Keratinocyte (primary cell): ENCODE measurements around the gene MSI2. TPM values are rescaled to one million over a fixed set of nuclear protein-coding genes. Genes with fewer than 3 reads are reported as not detected.

Experiments used
- DNase-seq: peaks from one replicate; pipeline ENCODE4 v3.0.0-alpha.2; 2011; ENCODE audit warnings: low read depth, missing footprints, low spot score
- FAIRE-seq: peaks from 2 replicates; lab custom pipeline; 2011; peaks lifted over from hg19 to GRCh38; lab: Jason Lieb, UNC
- H2AFZ ChIP-seq: 2 replicates; pipeline ENCODE4 v1.6.0; 2012; ENCODE audit warnings: low read length, control low read depth, inconsistent platforms; ENCODE audit not compliant: control insufficient read depth
- H3K27ac ChIP-seq: 2 replicates; pipeline ENCODE4 v1.5.1; 2011; ENCODE audit warnings: low read length; ENCODE audit not compliant: control insufficient read depth, insufficient read depth
- H3K27me3 ChIP-seq: 3 replicates; pipeline ENCODE4 v1.6.0; 2011; ENCODE audit warnings: low read length; ENCODE audit not compliant: control insufficient read depth, insufficient read depth; ENCODE audit errors: extremely low read depth
- H3K36me3 ChIP-seq, 2 experiments: 2 replicates in 1 of 2; 3 replicates in 1 of 2; pipeline ENCODE4 v1.5.1; 2011; ENCODE audit warnings: low read length in 2 of 2, mild to moderate bottlenecking in 1 of 2; ENCODE audit not compliant: control insufficient read depth in 2 of 2, insufficient read depth in 2 of 2; ENCODE audit errors: extremely low read depth in 1 of 2
- H3K4me1 ChIP-seq: 3 replicates; pipeline ENCODE4 v1.5.1; 2011; ENCODE audit warnings: low read length; ENCODE audit not compliant: control insufficient read depth, insufficient read depth; ENCODE audit errors: extremely low read depth
- H3K4me2 ChIP-seq: 3 replicates; pipeline ENCODE4 v1.6.0; 2011; ENCODE audit warnings: low read depth, low read length; ENCODE audit not compliant: control insufficient read depth, insufficient read depth; ENCODE audit errors: extremely low read depth
- H3K4me3 ChIP-seq, 3 experiments: fragments of 200-600 bp in 1 of 3; sonication (generic) in 1 of 3; 2 replicates in 2 of 3; 3 replicates in 1 of 3; pipeline ENCODE4 v1.5.1; 2011 to 2016; ENCODE audit warnings: low read length in 3 of 3, mild to moderate bottlenecking in 3 of 3, control low read depth in 2 of 3, inconsistent platforms in 1 of 3, low read depth in 1 of 3, mixed read lengths in 1 of 3, mixed run types in 1 of 3, moderate library complexity in 1 of 3; ENCODE audit not compliant: control insufficient read depth in 2 of 3, insufficient read depth in 2 of 3; ENCODE audit errors: extremely low read depth in 1 of 3
- H3K79me2 ChIP-seq: 2 replicates; pipeline ENCODE4 v1.6.0; 2012; ENCODE audit warnings: low read length; ENCODE audit not compliant: control insufficient read depth, insufficient read depth
- H3K9ac ChIP-seq: 3 replicates; pipeline ENCODE4 v1.6.0; 2011; ENCODE audit warnings: low read length; ENCODE audit not compliant: control insufficient read depth, insufficient read depth; ENCODE audit errors: extremely low read depth
- H3K9me1 ChIP-seq: 3 replicates; pipeline ENCODE4 v1.6.0; 2011; ENCODE audit warnings: low read length; ENCODE audit not compliant: control insufficient read depth, insufficient read depth; ENCODE audit errors: extremely low read depth
- H3K9me3 ChIP-seq: 2 replicates; pipeline ENCODE4 v1.5.1; 2012; ENCODE audit warnings: low read depth, low read length; ENCODE audit not compliant: control insufficient read depth
- H4K20me1 ChIP-seq: 3 replicates; pipeline ENCODE4 v1.6.0; 2011; ENCODE audit warnings: low read length; ENCODE audit not compliant: control insufficient read depth, insufficient read depth; ENCODE audit errors: extremely low read depth
- CTCF ChIP-seq, 3 experiments: IDR thresholded peaks in 1 of 3; conservative IDR thresholded peaks in 1 of 3; optimal IDR thresholded peaks in 1 of 3; 2 replicates in 2 of 3; 3 replicates in 1 of 3; pipeline versions ENCODE3 to v1.5.1; 2011; ENCODE audit warnings: low read length in 3 of 3, mild to moderate bottlenecking in 3 of 3, moderate library complexity in 2 of 3, control low read depth in 1 of 3, inconsistent platforms in 1 of 3; ENCODE audit not compliant: insufficient read depth in 2 of 3; ENCODE audit errors: extremely low read depth in 1 of 3
- EZH2 ChIP-seq: IDR thresholded peaks from one replicate; pipeline ENCODE4 v1.6.1; 2012; ENCODE audit warnings: inconsistent platforms, mild to moderate bottlenecking, low read length, moderate library complexity
- dilution Hi-C: fragments of 300-500 bp; cut with MboI; formaldehyde crosslinking; loops from one replicate; pipeline ENCODE4 v1.7.0; 2020; ENCODE audit warnings: low sequenced_read_pairs; ENCODE audit not compliant: extremely low pct_ligation_motif_present
- polyA plus RNA-seq, 5 experiments: library from polyadenylated mRNA; depleted of rRNA in 3 of 5; stranded (reverse) in 3 of 5; stranded (forward) in 1 of 5; unstranded in 1 of 5; fragments of >200 nt; gene quantifications; 1 replicate in 1 of 5; 2 replicates in 3 of 5; 3 replicates in 1 of 5; pipeline versions ENCODE4 v1.2.1 to v1.2.3, GENCODE V29; 2011 to 2012; ENCODE audit warnings: missing spikeins in 2 of 5, low read depth in 1 of 5, low replicate concordance in 1 of 5

Gene MSI2
- polyA plus RNA-seq, 1 donor (not counting 4 experiments of a cell fraction or from before 2014, with no cell fraction given) = 22.3 TPM

- Histone ChIP-seq H3K9me3 (no peaks in the 10 kb centered on the region), H3K79me2 (no peaks in the 10 kb centered on the region), H3K4me2 (no peak overlapping the region), H3K4me3 (no peak overlapping the region), H3K4me1 (peaks cover 10% of the 10 kb centered on the region), H2AFZ (no peak overlapping the region), H3K27me3 (no peaks in the 10 kb centered on the region), H3K27ac (no peak overlapping the region), H3K9me1 (peaks cover 3% of the 10 kb centered on the region), H4K20me1 (no peaks in the 10 kb centered on the region), H3K9ac (no peak overlapping the region), H3K36me3 (no peaks in the 10 kb centered on the region)
- dilution Hi-C loops = no loop called here
- no peak for TF ChIP-seq CTCF (optimal IDR thresholded peaks at IDR 0.05 in 1 of 3, IDR thresholded peaks at IDR 0.05 in 1 of 3, conservative IDR thresholded peaks at IDR 0.05 in 1 of 3; ENCODE audit: extremely low read depth in 1 of 3, insufficient read depth in 2 of 3, low read length in 3 of 3)
- no peak for TF ChIP-seq EZH2
- FAIRE-seq = no peak
- DNase-seq = no peak
Observed at GRCh38 chr17:57609878-57610270, 353.6 kb downstream of the MSI2 start.

- Histone ChIP-seq H3K27ac (no peak overlapping the region), H3K4me2 (no peak overlapping the region), H3K36me3 (peaks cover 0 to 4% of the 10 kb centered on the region in 2 experiments), H4K20me1 (no peaks in the 10 kb centered on the region), H3K9me3 (no peaks in the 10 kb centered on the region), H3K79me2 (no peaks in the 10 kb centered on the region), H3K9me1 (peaks cover 3% of the 10 kb centered on the region), H3K27me3 (no peaks in the 10 kb centered on the region), H3K4me1 (peaks cover 7% of the 10 kb centered on the region), H2AFZ (no peak overlapping the region), H3K4me3 (no peak overlapping the region), H3K9ac (no peak overlapping the region)
- no peak for FAIRE-seq
- dilution Hi-C loops = no loop called here
- DNase-seq = no peak
- TF ChIP-seq EZH2 (no peak), CTCF (optimal IDR thresholded peaks at IDR 0.05 in 1 of 3, IDR thresholded peaks at IDR 0.05 in 1 of 3, conservative IDR thresholded peaks at IDR 0.05 in 1 of 3; ENCODE audit: extremely low read depth in 1 of 3, insufficient read depth in 2 of 3, low read length in 3 of 3) (no peak)
Observed at GRCh38 chr17:57612202-57613071, 356.1 kb downstream of the MSI2 start.
